Measurements from ENCODE around the gene RREB1.
"Not testable (repeated sequence)": the region's sequence is repeated elsewhere in the genome, so short reads cannot be mapped to it uniquely, and the experiment has no call there.

The RREB1 gene

GRCh38 chr6:7267466-7268091 lies 159.8 kb downstream of the RREB1 start:
- DNase-seq, result no peak

- DNase-seq, result no peak
These were observed 160.6 kb downstream of the RREB1 start for GRCh38 chr6:7268362-7268761.

GRCh38 chr6:7268816-7269555 lies 161.2 kb downstream of the RREB1 start:
- no peak for DNase-seq

- DNase-seq, result no peak
These were observed 162.1 kb downstream of the RREB1 start for GRCh38 chr6:7269816-7270215.

GRCh38 chr6:7270320-7271204 lies 162.8 kb downstream of the RREB1 start:
- no peak for DNase-seq

GRCh38 chr6:7271205-7271534 lies 163.4 kb downstream of the RREB1 start:
- no peak for DNase-seq

- no peak for DNase-seq
These were observed 165.9 kb downstream of the RREB1 start for GRCh38 chr6:7273709-7274108.

GRCh38 chr6:7274525-7274924 lies 166.8 kb downstream of the RREB1 start:
- not testable (repeated sequence) for DNase-seq

- DNase-seq, result no peak
These were observed 168.4 kb downstream of the RREB1 start for GRCh38 chr6:7276199-7276524.

- DNase-seq, result no peak
These were observed 174.5 kb downstream of the RREB1 start for GRCh38 chr6:7282097-7282906.

GRCh38 chr6:7283676-7284075 lies 175.9 kb downstream of the RREB1 start:
- DNase-seq, result no peak

- DNase-seq, result no peak
These were observed 177.7 kb downstream of the RREB1 start for GRCh38 chr6:7285416-7285815.

- no peak for DNase-seq
These were observed 182.3 kb downstream of the RREB1 start for GRCh38 chr6:7290079-7290478.

GRCh38 chr6:7292596-7293255 lies 185.0 kb downstream of the RREB1 start:
- DNase-seq, result no peak

- no peak for DNase-seq
These were observed 188.2 kb downstream of the RREB1 start for GRCh38 chr6:7295916-7296315.

- no peak for DNase-seq
These were observed 188.8 kb downstream of the RREB1 start for GRCh38 chr6:7296602-7297001.

GRCh38 chr6:7298113-7298512 lies 190.4 kb downstream of the RREB1 start:
- no peak for DNase-seq

- no peak for DNase-seq
These were observed 193.2 kb downstream of the RREB1 start for GRCh38 chr6:7300926-7301325.
